ENCODE measurements around the gene USP5.

USP5 gene

DNA sequence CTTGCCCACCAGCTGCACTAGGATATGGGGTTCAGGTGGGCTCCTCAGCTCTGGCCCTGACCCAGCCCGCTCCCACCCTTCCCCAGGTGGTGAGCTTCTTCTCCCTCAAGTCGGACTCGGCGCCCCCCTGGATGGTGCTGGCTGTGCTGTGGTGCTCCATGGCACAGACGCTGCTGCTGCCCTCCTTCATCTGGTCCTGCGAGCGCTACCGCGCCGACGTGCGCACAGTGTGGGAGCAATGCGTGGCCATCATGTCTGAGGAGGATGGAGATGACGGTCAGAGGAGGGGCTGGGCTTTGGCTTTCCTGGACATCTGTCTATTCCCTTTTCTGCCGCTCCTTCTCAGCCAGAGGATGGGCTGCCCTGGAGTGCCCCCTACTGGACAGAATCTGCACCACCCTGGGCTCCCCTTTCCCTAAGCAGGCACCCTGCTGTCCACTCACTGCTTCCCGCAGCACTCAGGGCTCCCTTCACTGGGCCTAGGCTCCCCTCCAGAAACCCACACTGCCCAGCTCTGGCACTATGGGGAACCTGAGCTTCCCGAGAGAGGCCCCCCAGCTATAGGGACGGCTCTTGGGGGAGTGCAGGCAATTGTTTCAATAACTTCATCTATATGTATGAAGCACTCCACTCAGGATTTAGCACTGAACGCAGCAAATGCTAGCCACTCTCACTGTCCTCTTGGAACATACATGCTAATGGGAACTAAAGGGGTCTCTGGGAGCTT is 26.4 kb upstream of the USP5 start:
- peaks cover 0 to 7% (median 0%) of the 10 kb centered on the region in 5 experiments for H3K27me3 ChIP-seq (replicated peaks in 2 of 5; ENCODE audit: control insufficient read depth in 4 of 5, insufficient read depth in 5 of 5, low read length in 4 of 5)
- H3K36me3 ChIP-seq (ENCODE audit: control insufficient read depth in 4 of 4, insufficient read depth in 4 of 4, low read length in 3 of 4): peaks cover 0 to 2% (median 0%) of the 10 kb centered on the region in 4 experiments
- ChIA-PET CTCF (interaction anchor here (0.7 to 13.0 kb wide), 31 partner anchors 9 to 271 kb away, joined by 3 to 97 read pairs (median 5); partner anchors contain the start of genes CD4, CDCA3, COPS7A and GNB3), POLR2A (interaction anchor here (1.8 kb wide), 1 partner anchor 73 kb away, joined by 6 read pairs; the partner anchor contains the start of gene MLF2)
- no peak overlapping the region for H3K27ac ChIP-seq (ENCODE audit: insufficient read depth in 1 of 2, low read depth in 1 of 2, low read length in 2 of 2, poor library complexity in 1 of 2, severe bottlenecking in 2 of 2)
- peak overlapping the region in 1 of 7 experiments; percentile 32 for H3K4me3 ChIP-seq (ENCODE audit: control insufficient read depth in 1 of 7, extremely low read depth in 1 of 7, insufficient read depth in 4 of 7, low read depth in 2 of 7, low read length in 6 of 7)
- H3K4me1 ChIP-seq (ENCODE audit: control extremely low read depth in 1 of 4, control insufficient read depth in 4 of 4, insufficient read depth in 4 of 4, low read length in 3 of 4): peaks cover 0 to 44% (median 39%) of the 10 kb centered on the region in 4 experiments
- H3K9me3 ChIP-seq (ENCODE audit: control extremely low read depth in 1 of 5, control insufficient read depth in 4 of 5, insufficient read depth in 2 of 5, low read depth in 1 of 5, low read length in 4 of 5): no peaks in the 10 kb centered on the region
- WGBS (ENCODE audit: insufficient coverage): 19% methylated on average over 16 of the region's 19 CpGs
- peak; percentile 66 to 80 (median 73) for DNase-seq

DNA sequence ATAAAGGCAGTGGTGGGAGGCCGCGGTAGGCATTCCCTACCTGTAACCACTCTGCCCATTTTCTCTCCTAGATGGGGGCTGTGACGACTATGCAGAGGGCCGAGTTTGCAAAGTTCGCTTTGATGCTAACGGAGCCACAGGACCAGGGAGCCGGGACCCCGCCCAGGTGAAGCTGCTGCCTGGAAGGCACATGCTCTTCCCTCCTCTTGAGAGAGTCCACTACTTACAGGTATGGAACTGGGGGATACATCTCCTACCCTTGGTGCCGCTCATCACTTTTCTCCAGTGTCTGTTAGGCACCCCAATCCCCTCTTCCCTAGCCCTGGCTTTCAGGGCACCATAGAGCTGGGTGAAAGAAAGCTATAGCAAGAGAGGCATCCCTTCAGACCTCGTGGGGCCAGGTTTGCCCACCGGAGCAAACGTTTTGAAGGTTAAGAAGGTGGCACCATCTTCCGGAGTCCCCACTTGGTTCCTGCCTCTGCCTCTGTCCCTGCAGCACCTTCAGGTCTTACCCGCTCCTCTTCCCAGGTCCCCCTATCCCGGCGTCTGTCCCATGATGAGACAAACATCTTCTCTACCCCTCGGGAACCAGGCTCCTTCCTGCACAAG is 25.7 kb upstream of the USP5 start:
- Histone ChIP-seq H3K36me3 (ENCODE audit: control insufficient read depth in 4 of 4, insufficient read depth in 4 of 4, low read length in 3 of 4) (peaks cover 0 to 7% (median 0%) of the 10 kb centered on the region in 4 experiments), H3K27me3 (replicated peaks in 2 of 5; ENCODE audit: control insufficient read depth in 4 of 5, insufficient read depth in 5 of 5, low read length in 4 of 5) (peaks cover 0 to 7% (median 0%) of the 10 kb centered on the region in 5 experiments), H3K4me1 (ENCODE audit: control extremely low read depth in 1 of 4, control insufficient read depth in 4 of 4, insufficient read depth in 4 of 4, low read length in 3 of 4) (peaks cover 0 to 37% (median 32%) of the 10 kb centered on the region in 4 experiments), H3K9me3 (ENCODE audit: control extremely low read depth in 1 of 5, control insufficient read depth in 4 of 5, insufficient read depth in 2 of 5, low read depth in 1 of 5, low read length in 4 of 5) (no peaks in the 10 kb centered on the region), H3K4me3 (ENCODE audit: control insufficient read depth in 1 of 7, extremely low read depth in 1 of 7, insufficient read depth in 4 of 7, low read depth in 2 of 7, low read length in 6 of 7) (no peak overlapping the region), H3K27ac (ENCODE audit: insufficient read depth in 1 of 2, low read depth in 1 of 2, low read length in 2 of 2, poor library complexity in 1 of 2, severe bottlenecking in 2 of 2) (no peak overlapping the region)
- no peak for DNase-seq
- ChIA-PET CTCF (interaction anchor here (0.7 to 13.0 kb wide), 22 partner anchors 8 to 272 kb away, joined by 3 to 97 read pairs (median 8); partner anchors contain the start of genes CD4, CDCA3, COPS7A and GNB3), POLR2A (interaction anchor here (1.8 kb wide), 1 partner anchor 74 kb away, joined by 6 read pairs; the partner anchor contains the start of gene MLF2)
- WGBS (ENCODE audit: insufficient coverage): 96% methylated on average over 15 of the region's 17 CpGs

DNA sequence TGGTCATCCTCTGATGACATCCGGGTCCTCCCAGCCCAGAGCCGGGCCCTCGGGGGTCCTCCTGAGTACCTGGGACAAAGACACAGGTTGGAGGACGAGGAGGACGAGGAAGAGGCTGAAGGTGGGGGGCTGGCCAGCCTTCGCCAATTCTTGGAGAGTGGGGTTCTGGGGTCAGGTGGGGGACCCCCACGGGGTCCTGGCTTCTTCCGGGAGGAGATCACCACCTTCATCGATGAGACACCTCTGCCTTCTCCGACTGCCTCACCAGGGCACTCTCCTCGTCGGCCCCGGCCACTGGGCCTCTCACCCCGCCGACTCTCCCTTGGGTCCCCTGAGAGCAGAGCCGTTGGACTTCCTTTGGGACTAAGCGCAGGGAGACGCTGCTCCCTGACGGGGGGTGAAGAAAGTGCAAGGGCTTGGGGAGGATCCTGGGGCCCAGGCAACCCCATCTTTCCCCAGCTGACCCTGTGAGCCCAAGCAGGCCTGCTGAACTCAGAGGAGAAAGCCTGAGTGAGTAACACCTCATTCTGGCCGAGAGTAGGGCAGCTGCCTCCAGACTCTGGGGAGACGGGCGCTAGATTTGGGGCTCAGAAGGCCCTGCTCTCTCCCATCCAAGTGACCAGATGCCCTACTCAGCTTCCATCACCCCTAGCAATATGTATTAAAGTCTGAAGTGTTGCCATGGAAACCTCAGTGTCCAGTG is 25.1 kb upstream of the USP5 start:
- H3K9me3 ChIP-seq (ENCODE audit: control extremely low read depth in 1 of 5, control insufficient read depth in 4 of 5, insufficient read depth in 2 of 5, low read depth in 1 of 5, low read length in 4 of 5): no peaks in the 10 kb centered on the region
- ChIA-PET CTCF (interaction anchor here (0.6 to 13.0 kb wide), 16 partner anchors 7 to 273 kb away, joined by 3 to 97 read pairs (median 10); partner anchors contain the start of genes CD4, CDCA3, COPS7A and GNB3), POLR2A (interaction anchor here (1.8 kb wide), 1 partner anchor 75 kb away, joined by 6 read pairs; the partner anchor contains the start of gene MLF2)
- 88% methylated on average over 13 of the region's 22 CpGs for WGBS (ENCODE audit: insufficient coverage)
- H3K27me3 ChIP-seq (replicated peaks in 2 of 5; ENCODE audit: control insufficient read depth in 4 of 5, insufficient read depth in 5 of 5, low read length in 4 of 5): peaks cover 0 to 7% (median 0%) of the 10 kb centered on the region in 5 experiments
- H3K4me1 ChIP-seq (ENCODE audit: control extremely low read depth in 1 of 4, control insufficient read depth in 4 of 4, insufficient read depth in 4 of 4, low read length in 3 of 4): peaks cover 0 to 35% (median 29%) of the 10 kb centered on the region in 4 experiments
- H3K4me3 ChIP-seq (ENCODE audit: control insufficient read depth in 1 of 7, extremely low read depth in 1 of 7, insufficient read depth in 4 of 7, low read depth in 2 of 7, low read length in 6 of 7): peak overlapping the region in 1 of 7 experiments; percentile 23
- no peak overlapping the region for H3K27ac ChIP-seq (ENCODE audit: insufficient read depth in 1 of 2, low read depth in 1 of 2, low read length in 2 of 2, poor library complexity in 1 of 2, severe bottlenecking in 2 of 2)
- H3K36me3 ChIP-seq (ENCODE audit: control insufficient read depth in 4 of 4, insufficient read depth in 4 of 4, low read length in 3 of 4): peaks cover 0 to 14% (median 0%) of the 10 kb centered on the region in 4 experiments
- DNase-seq: no peak

DNA sequence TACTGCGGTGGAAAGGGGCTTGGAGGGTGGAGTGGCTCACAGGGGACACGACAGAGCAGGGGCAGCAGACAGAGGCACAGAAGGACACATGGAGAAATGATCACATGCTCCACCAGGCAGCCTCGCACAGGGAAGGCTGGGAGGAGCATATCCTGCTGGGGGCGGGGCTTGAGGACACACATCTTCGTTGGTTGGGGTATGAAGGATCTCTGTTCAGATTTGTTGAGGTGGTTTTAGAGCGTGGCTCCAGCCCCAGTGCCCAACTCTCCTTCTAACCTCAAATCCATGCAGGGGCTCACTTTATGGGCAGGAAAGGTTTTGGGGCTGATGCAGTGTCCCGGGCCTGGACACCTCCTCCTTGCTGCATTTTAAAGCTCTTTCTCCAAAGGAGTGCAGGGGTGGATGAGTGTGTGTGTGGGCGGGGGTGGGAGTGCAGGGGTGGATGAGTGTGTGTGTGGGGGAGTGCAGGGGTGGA is 24.5 kb upstream of the USP5 start:
- Histone ChIP-seq H3K27me3 (replicated peaks in 2 of 5; ENCODE audit: control insufficient read depth in 4 of 5, insufficient read depth in 5 of 5, low read length in 4 of 5) (peaks cover 0 to 7% (median 0%) of the 10 kb centered on the region in 5 experiments), H3K4me1 (ENCODE audit: control extremely low read depth in 1 of 4, control insufficient read depth in 4 of 4, insufficient read depth in 4 of 4, low read length in 3 of 4) (peaks cover 0 to 29% (median 24%) of the 10 kb centered on the region in 4 experiments), H3K9me3 (ENCODE audit: control extremely low read depth in 1 of 5, control insufficient read depth in 4 of 5, insufficient read depth in 2 of 5, low read depth in 1 of 5, low read length in 4 of 5) (no peaks in the 10 kb centered on the region), H3K4me3 (ENCODE audit: control insufficient read depth in 1 of 7, extremely low read depth in 1 of 7, insufficient read depth in 4 of 7, low read depth in 2 of 7, low read length in 6 of 7) (peak overlapping the region in 1 of 7 experiments; percentile 23), H3K36me3 (ENCODE audit: control insufficient read depth in 4 of 4, insufficient read depth in 4 of 4, low read length in 3 of 4) (peaks cover 0 to 18% (median 0%) of the 10 kb centered on the region in 4 experiments), H3K27ac (ENCODE audit: insufficient read depth in 1 of 2, low read depth in 1 of 2, low read length in 2 of 2, poor library complexity in 1 of 2, severe bottlenecking in 2 of 2) (no peak overlapping the region)
- ChIA-PET POLR2A (interaction anchor here (0.5 to 0.7 kb wide), 2 partner anchors 61 to 430 kb away, joined by 3 read pairs; partner anchors contain the start of gene PTMS), CTCF (interaction anchor here (0.6 to 13.0 kb wide), 8 partner anchors 16 to 92 kb away, joined by 3 to 97 read pairs (median 34); partner anchors contain the start of genes CD4, MLF2 and PTMS)
- 0% methylated on average over 5 of the region's 8 CpGs for WGBS (ENCODE audit: insufficient coverage)
- DNase-seq: peak in 2 of 3 donors; percentile 49 to 58

DNA sequence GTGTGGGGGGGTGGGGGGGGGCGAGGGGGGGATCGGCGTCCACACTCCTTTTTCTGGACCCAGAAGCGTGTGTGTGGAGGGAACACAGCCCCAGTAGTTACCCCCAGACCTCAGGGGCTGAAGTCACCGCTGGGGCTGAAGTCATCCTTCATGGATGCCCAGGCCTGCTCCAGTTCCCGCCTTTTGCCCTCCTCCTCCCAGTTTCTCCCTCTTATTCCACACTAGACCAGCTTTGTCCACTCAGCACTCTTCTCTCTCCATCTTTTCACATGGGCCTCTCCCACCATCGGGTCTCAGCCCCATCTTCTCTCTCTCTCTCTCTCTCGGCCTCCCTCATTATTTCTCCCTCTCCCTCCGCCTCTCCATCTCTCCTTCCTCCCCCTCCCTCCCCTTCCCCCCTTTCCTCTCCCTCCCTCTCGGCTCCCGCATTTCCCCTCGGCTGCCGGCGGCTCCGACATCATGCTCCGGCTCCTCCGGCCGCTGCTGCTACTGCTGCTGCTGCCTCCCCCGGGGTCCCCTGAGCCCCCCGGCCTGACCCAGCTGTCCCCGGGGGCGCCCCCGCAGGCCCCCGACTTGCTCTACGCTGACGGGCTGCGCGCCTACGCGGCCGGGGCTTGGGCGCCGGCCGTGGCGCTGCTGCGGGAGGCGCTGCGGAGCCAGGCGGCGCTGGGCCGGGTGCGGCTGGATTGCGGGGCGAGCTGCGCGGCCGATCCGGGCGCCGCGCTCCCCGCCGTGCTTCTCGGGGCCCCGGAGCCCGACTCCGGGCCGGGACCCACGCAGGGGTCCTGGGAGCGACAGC is 23.8 kb upstream of the USP5 start, which contains the start of gene P3H3:
TSS of gene P3H3 (plus strand) at position 426 of the 799 bp plus-strand sequence. CDS start at position 460, 34 bp downstream.
- Histone ChIP-seq H3K27ac (ENCODE audit: insufficient read depth in 1 of 2, low read depth in 1 of 2, low read length in 2 of 2, poor library complexity in 1 of 2, severe bottlenecking in 2 of 2) (peak within 1 kb of the TSS in 1 of 2 experiments; percentile 76), H3K9me3 (ENCODE audit: control extremely low read depth in 1 of 5, control insufficient read depth in 4 of 5, insufficient read depth in 2 of 5, low read depth in 1 of 5, low read length in 4 of 5) (no peaks in the 10 kb centered on the region), H3K27me3 (replicated peaks in 2 of 5; ENCODE audit: control insufficient read depth in 4 of 5, insufficient read depth in 5 of 5, low read length in 4 of 5) (peaks cover 0 to 7% (median 0%) of the 10 kb centered on the region in 5 experiments), H3K36me3 (ENCODE audit: control insufficient read depth in 4 of 4, insufficient read depth in 4 of 4, low read length in 3 of 4) (peaks cover 0 to 18% (median 0%) of the 10 kb centered on the region in 4 experiments), H3K4me1 (ENCODE audit: control extremely low read depth in 1 of 4, control insufficient read depth in 4 of 4, insufficient read depth in 4 of 4, low read length in 3 of 4) (peaks cover 0 to 29% (median 24%) of the 10 kb centered on the region in 4 experiments), H3K4me3 (ENCODE audit: control insufficient read depth in 1 of 7, extremely low read depth in 1 of 7, insufficient read depth in 4 of 7, low read depth in 2 of 7, low read length in 6 of 7) (peak within 1 kb of the TSS; percentile 47 to 95 (median 72))
- WGBS (ENCODE audit: insufficient coverage): 2% methylated on average over 45 of the region's 60 CpGs
- DNase-seq: peak in 2 of 3 donors; percentile 41 to 53
- CTCF ChIA-PET: interaction anchor here (1.1 to 13.0 kb wide), 13 partner anchors 15 to 196 kb away, joined by 3 to 97 read pairs (median 5); partner anchors contain the start of genes CD4 and MLF2
- POLR2A ChIA-PET: interaction anchor here (0.5 to 1.3 kb wide), 4 partner anchors 21 to 431 kb away, joined by 3 to 5 read pairs (median 3); partner anchors contain the start of genes MLF2 and PTMS
